Mucosa of rectum (tissue), 2 donors: ENCODE measurements around the gene PABPN1.
A peak's percentile ranks its signal among the peaks of the same experiment; 100 is the strongest.

Experiments used
- H3K27ac ChIP-seq, 2 donors: one replicate each; pipeline ENCODE4 v1.7.0; 2013; ENCODE audit warnings: inconsistent platforms in 2 of 2, low read depth in 2 of 2, low read length in 2 of 2
- H3K27me3 ChIP-seq, 2 donors: one replicate each; pipeline ENCODE4 v1.7.0; 2013; ENCODE audit warnings: low read length in 2 of 2; ENCODE audit not compliant: control insufficient read depth in 2 of 2, insufficient read depth in 2 of 2
- H3K36me3 ChIP-seq, 2 donors: one replicate each; pipeline ENCODE4 v1.7.0; 2013; ENCODE audit warnings: low read length in 2 of 2; ENCODE audit not compliant: control insufficient read depth in 2 of 2, insufficient read depth in 2 of 2
- H3K4me1 ChIP-seq, 2 donors: one replicate each; pipeline ENCODE4 v1.7.0; 2013; ENCODE audit warnings: low read length in 2 of 2, mild to moderate bottlenecking in 1 of 2; ENCODE audit not compliant: control insufficient read depth in 2 of 2, insufficient read depth in 2 of 2
- H3K4me3 ChIP-seq, 2 donors: one replicate each; pipeline ENCODE4 v1.7.0; 2013; ENCODE audit warnings: low read length in 2 of 2
- H3K9ac ChIP-seq, 2 donors: one replicate each; pipeline ENCODE4 v1.7.0; 2013; ENCODE audit warnings: low read length in 2 of 2, low read depth in 1 of 2, mild to moderate bottlenecking in 1 of 2
- H3K9me3 ChIP-seq, 2 donors: one replicate each; pipeline ENCODE4 v1.7.0; 2013; ENCODE audit warnings: low read length in 2 of 2; ENCODE audit not compliant: control insufficient read depth in 2 of 2
- donor health status: healthy.
- donor health status: Normal muscosa, but diverticular disease.

Gene PABPN1

DNA sequence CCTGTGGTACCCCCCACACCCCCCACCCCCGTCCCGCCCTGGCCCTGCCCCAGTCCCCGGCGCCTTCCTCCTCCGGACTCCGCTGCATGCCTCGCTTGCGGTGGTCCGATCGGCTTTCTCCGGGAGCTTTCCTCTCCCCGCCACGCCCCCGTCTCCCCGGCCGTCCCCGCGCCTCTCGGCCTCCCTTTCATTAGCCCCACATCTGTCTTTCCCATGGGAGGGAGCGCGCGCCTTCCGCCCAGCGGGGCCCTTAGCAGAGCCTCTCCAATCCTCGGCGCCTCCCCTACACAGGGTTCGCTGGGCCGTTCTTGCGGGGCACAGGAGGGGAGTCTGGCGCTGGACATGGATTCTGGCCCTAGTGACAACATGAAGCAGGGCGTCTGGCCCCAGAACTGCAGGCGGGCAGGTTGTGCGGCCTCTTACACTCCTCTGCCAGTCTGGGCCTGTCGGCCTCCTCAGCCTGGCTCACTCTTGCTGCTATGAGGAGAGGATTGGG, 45.2 kb downstream of the PABPN1 start:
- Histone ChIP-seq H3K27me3 (peaks cover 8 to 24% of the 10 kb centered on the region in 2 donors), H3K36me3 (no peaks in the 10 kb centered on the region), H3K9ac (peak overlapping the region in 1 of 2 donors; percentile 26), H3K9me3 (no peaks in the 10 kb centered on the region), H3K4me3 (no peak overlapping the region), H3K27ac (peak overlapping the region; percentile 21 to 85), H3K4me1 (no peaks in the 10 kb centered on the region)

DNA sequence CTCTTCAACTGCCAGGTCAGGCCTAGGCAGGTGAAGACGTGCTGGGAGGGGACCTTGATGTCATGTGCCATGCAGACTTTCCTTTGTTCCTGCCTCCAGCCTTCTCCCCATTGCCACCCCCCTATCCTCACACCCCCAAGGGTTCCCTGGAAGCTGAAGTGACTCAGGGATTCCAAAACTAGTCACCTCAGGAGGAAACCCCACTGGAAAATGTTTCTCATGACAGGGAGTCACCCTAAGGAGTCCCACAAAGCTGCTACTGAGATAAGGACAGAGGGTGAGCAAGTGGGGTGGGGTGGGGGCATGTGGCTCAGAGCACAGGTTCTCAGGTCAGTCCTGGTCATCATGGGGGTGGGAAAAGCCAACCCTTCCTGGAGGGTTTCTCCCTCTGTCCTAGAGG, 49.0 kb downstream of the PABPN1 start:
- H3K36me3 ChIP-seq, result no peaks in the 10 kb centered on the region
- no peak overlapping the region for H3K27ac ChIP-seq
- H3K9me3 ChIP-seq, result no peaks in the 10 kb centered on the region
- no peak overlapping the region for H3K9ac ChIP-seq
- no peaks in the 10 kb centered on the region for H3K4me1 ChIP-seq
- peaks cover 2 to 9% of the 10 kb centered on the region in 2 donors for H3K27me3 ChIP-seq
- no peak overlapping the region for H3K4me3 ChIP-seq

DNA sequence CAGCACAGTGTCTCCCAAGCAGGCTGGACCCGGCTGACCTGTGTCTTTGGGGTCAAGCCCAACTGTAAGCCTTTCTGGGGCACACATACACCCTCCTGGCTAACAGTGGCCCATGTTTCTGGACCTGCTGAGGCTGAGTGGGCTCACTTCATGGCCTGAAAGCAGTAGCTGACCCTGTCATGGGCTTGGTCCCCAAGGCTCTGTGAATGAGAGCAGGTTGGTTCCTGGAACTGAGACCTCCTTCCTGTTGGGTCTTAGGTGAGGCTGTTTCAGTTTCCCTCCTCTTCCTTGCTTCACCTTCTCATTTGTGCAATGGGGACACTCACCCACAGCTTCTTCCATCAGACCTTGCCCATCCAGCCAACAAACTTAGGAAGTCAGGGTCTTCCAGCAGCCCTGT, 50.6 kb downstream of the PABPN1 start:
- peaks cover under 1 to 7% of the 10 kb centered on the region in 2 donors for H3K27me3 ChIP-seq
- H3K27ac ChIP-seq, result no peak overlapping the region
- no peaks in the 10 kb centered on the region for H3K36me3 ChIP-seq
- no peaks in the 10 kb centered on the region for H3K4me1 ChIP-seq
- H3K9ac ChIP-seq, result no peak overlapping the region
- H3K9me3 ChIP-seq, result no peaks in the 10 kb centered on the region
- no peak overlapping the region for H3K4me3 ChIP-seq

DNA sequence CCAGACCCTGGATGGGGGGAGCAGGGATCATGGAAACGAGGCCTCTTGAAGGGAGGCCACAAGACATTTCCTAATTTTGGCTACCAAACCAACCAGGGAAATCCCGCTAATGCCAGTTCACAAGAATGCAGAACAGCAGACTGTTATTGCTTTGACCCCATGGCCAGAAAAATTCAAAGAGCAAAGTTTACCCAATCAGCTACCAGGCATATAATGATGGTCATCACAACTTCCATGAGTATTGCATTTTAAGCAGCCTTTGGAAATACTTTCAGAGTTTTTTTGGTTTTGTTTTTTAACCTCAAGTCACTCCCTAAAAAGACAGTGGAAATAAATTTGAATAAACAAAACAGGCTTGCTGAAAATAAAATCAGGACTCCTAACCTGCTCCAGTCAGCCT, 51.3 kb downstream of the PABPN1 start, which contains the start of gene IL25:
IL25 (plus strand) TSS at position 301 of the 400 bp plus-strand sequence.
- Histone ChIP-seq H3K27me3 (peaks cover 0 to 6% of the 10 kb centered on the region in 2 donors), H3K27ac (no peak within 1 kb of the TSS), H3K4me3 (no peak within 1 kb of the TSS), H3K9ac (no peak within 1 kb of the TSS), H3K36me3 (no peaks in the 10 kb centered on the region), H3K9me3 (no peaks in the 10 kb centered on the region), H3K4me1 (no peaks in the 10 kb centered on the region)

DNA sequence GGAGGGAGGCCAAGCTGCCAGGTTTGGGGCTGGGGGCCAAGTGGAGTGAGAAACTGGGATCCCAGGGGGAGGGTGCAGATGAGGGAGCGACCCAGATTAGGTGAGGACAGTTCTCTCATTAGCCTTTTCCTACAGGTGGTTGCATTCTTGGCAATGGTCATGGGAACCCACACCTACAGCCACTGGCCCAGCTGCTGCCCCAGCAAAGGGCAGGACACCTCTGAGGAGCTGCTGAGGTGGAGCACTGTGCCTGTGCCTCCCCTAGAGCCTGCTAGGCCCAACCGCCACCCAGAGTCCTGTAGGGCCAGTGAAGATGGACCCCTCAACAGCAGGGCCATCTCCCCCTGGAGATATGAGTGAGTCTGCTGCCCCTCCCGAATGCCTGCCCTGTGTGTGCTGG, 51.8 kb downstream of the PABPN1 start:
- Histone ChIP-seq H3K9me3 (no peaks in the 10 kb centered on the region), H3K27ac (no peak overlapping the region), H3K36me3 (no peaks in the 10 kb centered on the region), H3K27me3 (peaks cover 0 to 4% of the 10 kb centered on the region in 2 donors), H3K4me1 (no peaks in the 10 kb centered on the region), H3K4me3 (no peak overlapping the region), H3K9ac (no peak overlapping the region)
